ENCODE data around the gene SH3GL1.
A peak's percentile ranks its signal among the peaks of the same experiment; 100 is the strongest.
"Not testable (repeated sequence)": the region's sequence is repeated elsewhere in the genome, so short reads cannot be mapped to it uniquely, and the experiment has no call there.

Gene SH3GL1

GRCh38 chr19:4357095-4357797 lies 43.1 kb downstream of the SH3GL1 start:
- peaks cover 4% of the 10 kb centered on the region for H3K4me1 Mint-ChIP-seq
- H3K36me3 Mint-ChIP-seq: peaks cover 2% of the 10 kb centered on the region
- H3K27ac Mint-ChIP-seq: no peak overlapping the region
- H3K9me3 Mint-ChIP-seq: no peaks in the 10 kb centered on the region
- no peak overlapping the region for H3K4me3 Mint-ChIP-seq
- H3K27me3 Mint-ChIP-seq: no peaks in the 10 kb centered on the region

- Mint-ChIP-seq H3K4me1 (peaks cover 4% of the 10 kb centered on the region), H3K4me3 (no peak overlapping the region), H3K9me3 (no peaks in the 10 kb centered on the region), H3K36me3 (no peaks in the 10 kb centered on the region), H3K27ac (no peak overlapping the region), H3K27me3 (no peaks in the 10 kb centered on the region)
These were observed 45.5 kb downstream of the SH3GL1 start for GRCh38 chr19:4354897-4355296.

- Mint-ChIP-seq H3K27me3 (no peaks in the 10 kb centered on the region), H3K27ac (no peak overlapping the region), H3K4me1 (peaks cover 4% of the 10 kb centered on the region), H3K4me3 (no peak overlapping the region), H3K36me3 (no peaks in the 10 kb centered on the region), H3K9me3 (no peaks in the 10 kb centered on the region)
These were observed 46.1 kb downstream of the SH3GL1 start for GRCh38 chr19:4354282-4354681.

- Mint-ChIP-seq H3K36me3 (no peaks in the 10 kb centered on the region), H3K27ac (no peak overlapping the region), H3K9me3 (no peaks in the 10 kb centered on the region), H3K4me3 (no peak overlapping the region), H3K4me1 (peaks cover 4% of the 10 kb centered on the region), H3K27me3 (no peaks in the 10 kb centered on the region)
These were observed 47.6 kb downstream of the SH3GL1 start for GRCh38 chr19:4352701-4353121.

GRCh38 chr19:4350726-4351125 lies 49.6 kb downstream of the SH3GL1 start:
- Mint-ChIP-seq H3K4me3 (no peak overlapping the region), H3K27ac (peak overlapping the region; percentile 41), H3K36me3 (peaks cover 3% of the 10 kb centered on the region), H3K4me1 (peaks cover 7% of the 10 kb centered on the region), H3K27me3 (no peaks in the 10 kb centered on the region), H3K9me3 (no peaks in the 10 kb centered on the region)

GRCh38 chr19:4350111-4350510 lies 50.2 kb downstream of the SH3GL1 start:
- no peaks in the 10 kb centered on the region for H3K27me3 Mint-ChIP-seq
- no peak overlapping the region for H3K4me3 Mint-ChIP-seq
- peaks cover 10% of the 10 kb centered on the region for H3K4me1 Mint-ChIP-seq
- peak overlapping the region; percentile 23 for H3K27ac Mint-ChIP-seq
- H3K9me3 Mint-ChIP-seq: no peaks in the 10 kb centered on the region
- peaks cover 3% of the 10 kb centered on the region for H3K36me3 Mint-ChIP-seq

- not testable (repeated sequence) for H3K27me3 Mint-ChIP-seq, H3K27ac Mint-ChIP-seq, H3K4me3 Mint-ChIP-seq, H3K36me3 Mint-ChIP-seq, H3K9me3 Mint-ChIP-seq
- peaks cover 10% of the 10 kb centered on the region for H3K4me1 Mint-ChIP-seq
These were observed 51.1 kb downstream of the SH3GL1 start for GRCh38 chr19:4349225-4349624.

- H3K27ac Mint-ChIP-seq: no peak overlapping the region
- H3K27me3 Mint-ChIP-seq: no peaks in the 10 kb centered on the region
- peaks cover 17% of the 10 kb centered on the region for H3K4me1 Mint-ChIP-seq
- no peak overlapping the region for H3K4me3 Mint-ChIP-seq
- no peaks in the 10 kb centered on the region for H3K9me3 Mint-ChIP-seq
- H3K36me3 Mint-ChIP-seq: peaks cover 3% of the 10 kb centered on the region
These were observed 52.8 kb downstream of the SH3GL1 start for GRCh38 chr19:4347521-4347920.

GRCh38 chr19:4346020-4346383 lies 54.3 kb downstream of the SH3GL1 start:
- H3K4me3 Mint-ChIP-seq: no peak overlapping the region
- no peaks in the 10 kb centered on the region for H3K9me3 Mint-ChIP-seq
- peaks cover 22% of the 10 kb centered on the region for H3K4me1 Mint-ChIP-seq
- H3K27ac Mint-ChIP-seq: peak overlapping the region; percentile 46
- H3K36me3 Mint-ChIP-seq: peaks cover 3% of the 10 kb centered on the region
- H3K27me3 Mint-ChIP-seq: no peaks in the 10 kb centered on the region

GRCh38 chr19:4345342-4346019 lies 54.9 kb downstream of the SH3GL1 start:
- no peaks in the 10 kb centered on the region for H3K9me3 Mint-ChIP-seq
- H3K36me3 Mint-ChIP-seq: peaks cover 3% of the 10 kb centered on the region
- peaks cover 22% of the 10 kb centered on the region for H3K4me1 Mint-ChIP-seq
- H3K27me3 Mint-ChIP-seq: no peaks in the 10 kb centered on the region
- H3K27ac Mint-ChIP-seq: no peak overlapping the region
- H3K4me3 Mint-ChIP-seq: peak overlapping the region; percentile 58

GRCh38 chr19:4343370-4344307 lies 56.7 kb downstream of the SH3GL1 start, which contains the start of gene MPND:
Gene MPND (plus strand): TSS chr19:4343562. CDS start chr19:4343594, 32 bp downstream.
- peaks cover 3% of the 10 kb centered on the region for H3K36me3 Mint-ChIP-seq
- peaks cover 32% of the 10 kb centered on the region for H3K4me1 Mint-ChIP-seq
- peak within 1 kb of the TSS; percentile 95 for H3K27ac Mint-ChIP-seq
- peak within 1 kb of the TSS; percentile 89 for H3K4me3 Mint-ChIP-seq
- no peaks in the 10 kb centered on the region for H3K27me3 Mint-ChIP-seq
- no peaks in the 10 kb centered on the region for H3K9me3 Mint-ChIP-seq

- Mint-ChIP-seq H3K27me3 (no peaks in the 10 kb centered on the region), H3K27ac (peak overlapping the region; percentile 95), H3K4me3 (peak overlapping the region; percentile 89), H3K36me3 (peaks cover 3% of the 10 kb centered on the region), H3K9me3 (no peaks in the 10 kb centered on the region), H3K4me1 (peaks cover 40% of the 10 kb centered on the region)
These were observed 57.6 kb downstream of the SH3GL1 start for GRCh38 chr19:4342615-4343369.

- Mint-ChIP-seq H3K4me3 (peak overlapping the region; percentile 89), H3K27me3 (no peaks in the 10 kb centered on the region)
These were observed 58.1 kb downstream of the SH3GL1 start for GRCh38 chr19:4342314-4342614.

GRCh38 chr19:4338441-4339355 lies 61.6 kb downstream of the SH3GL1 start, which contains the start of gene STAP2:
Gene STAP2 (minus strand): TSS chr19:4338827. CDS start chr19:4338753, 74 bp downstream.
- Mint-ChIP-seq H3K36me3 (peaks cover 2% of the 10 kb centered on the region), H3K27ac (peak within 1 kb of the TSS; percentile 98), H3K9me3 (no peaks in the 10 kb centered on the region), H3K27me3 (no peaks in the 10 kb centered on the region), H3K4me3 (peak within 1 kb of the TSS; percentile 97), H3K4me1 (peaks cover 36% of the 10 kb centered on the region)

More at GRCh38 chr19:4342314-4342614, 58.1 kb downstream of the SH3GL1 start:
- H3K27ac Mint-ChIP-seq: peak overlapping the region; percentile 95
- H3K36me3 Mint-ChIP-seq: peaks cover 3% of the 10 kb centered on the region
- H3K4me1 Mint-ChIP-seq: peaks cover 42% of the 10 kb centered on the region
- no peaks in the 10 kb centered on the region for H3K9me3 Mint-ChIP-seq
